Astrocyte of the spinal cord (primary cell): ENCODE measurements around the gene INPP5A.
A peak's percentile ranks its signal among the peaks of the same experiment; 100 is the strongest.

Source experiments
- DNase-seq: peaks from one replicate; pipeline ENCODE4 v3.0.0; 2011; ENCODE audit warnings: low read depth, low spot score
- H3K4me3 ChIP-seq: 2 replicates; pipeline ENCODE4 v1.5.1; 2011; ENCODE audit warnings: low read depth, mild to moderate bottlenecking, low read length, moderate library complexity
- CTCF ChIP-seq: IDR thresholded peaks from 2 replicates; pipeline ENCODE4 v1.5.1; 2012; ENCODE audit warnings: low read depth, mild to moderate bottlenecking, low read length, inconsistent platforms
- in situ Hi-C: cut with HindIII; loops from 2 replicates; pipeline ENCODE4 v1.10.0; 2017; ENCODE audit warnings: low sequenced_read_pairs

INPP5A gene

GRCh38 chr10:132520177-132520811 is 17.3 kb upstream of the INPP5A start:
- in situ Hi-C loops, result no loop called here
- no peak for TF ChIP-seq CTCF
- peak; percentile 87 for DNase-seq
- H3K4me3 ChIP-seq, result no peak overlapping the region

- in situ Hi-C loops, result no loop called here
- no peak for TF ChIP-seq CTCF
- no peak for DNase-seq
- H3K4me3 ChIP-seq, result no peak overlapping the region
Measured at GRCh38 chr10:132521041-132521465, 16.5 kb upstream of the INPP5A start.

GRCh38 chr10:132521466-132522102 is 16.0 kb upstream of the INPP5A start:
- no peak overlapping the region for H3K4me3 ChIP-seq
- no peak for DNase-seq
- in situ Hi-C loops, result no loop called here
- no peak for TF ChIP-seq CTCF

GRCh38 chr10:132522521-132523411 is 14.8 kb upstream of the INPP5A start:
- DNase-seq, result no peak
- in situ Hi-C loops, result no loop called here
- TF ChIP-seq CTCF, result no peak
- H3K4me3 ChIP-seq, result no peak overlapping the region

- no peak for DNase-seq
- TF ChIP-seq CTCF, result no peak
- no peak overlapping the region for H3K4me3 ChIP-seq
- in situ Hi-C loops, result no loop called here
Measured at GRCh38 chr10:132523561-132524442, 13.8 kb upstream of the INPP5A start.
